Smooth muscle cell (in vitro differentiated cells): ENCODE results near the gene MYLK2. TPM values are rescaled to one million over a fixed set of nuclear protein-coding genes. Genes with fewer than 3 reads are reported as not detected.

ENCODE experiments used
- DNase-seq: peaks from one replicate; lab custom pipeline; 2025; ENCODE audit not compliant: unreplicated experiment; lab: John Stamatoyannopoulos, UW
- H2AFZ ChIP-seq: fragments of 200-600 bp; sonication (generic); 2 replicates; pipeline ENCODE4 v1.6.0; 2016; ENCODE audit warnings: antibody characterized with exemption, low read depth, mild to moderate bottlenecking
- H3F3A ChIP-seq: fragments of 200-600 bp; sonication (generic); 2 replicates; pipeline ENCODE4 v1.6.0; 2017; ENCODE audit warnings: antibody characterized with exemption, low read depth
- H3K27ac ChIP-seq: fragments of 200-600 bp; sonication (generic); 2 replicates; pipeline ENCODE4 v1.5.1; 2016; ENCODE audit warnings: low read depth, mild to moderate bottlenecking
- H3K27me3 ChIP-seq: fragments of 200-600 bp; sonication (generic); 2 replicates; pipeline ENCODE4 v1.6.1; 2016; ENCODE audit warnings: low read depth, mild to moderate bottlenecking
- H3K36me3 ChIP-seq: fragments of 200-600 bp; sonication (generic); 2 replicates; pipeline ENCODE4 v1.5.1; 2016; ENCODE audit warnings: low read depth
- H3K4me1 ChIP-seq: fragments of 200-600 bp; sonication (generic); 2 replicates; pipeline ENCODE4 v1.5.1; 2016; ENCODE audit warnings: low read depth
- H3K4me2 ChIP-seq: fragments of 200-600 bp; sonication (generic); 2 replicates; pipeline ENCODE4 v1.6.0; 2016; ENCODE audit warnings: mild to moderate bottlenecking
- H3K4me3 ChIP-seq: fragments of 200-600 bp; sonication (generic); 2 replicates; pipeline ENCODE4 v1.5.1; 2016; ENCODE audit warnings: mild to moderate bottlenecking
- H3K79me2 ChIP-seq: fragments of 200-600 bp; sonication (generic); 2 replicates; pipeline ENCODE4 v1.6.0; 2016; ENCODE audit warnings: low read depth, mild to moderate bottlenecking
- H3K9ac ChIP-seq: fragments of 200-600 bp; sonication (generic); 2 replicates; pipeline ENCODE4 v1.6.0; 2016; ENCODE audit warnings: low read depth
- H3K9me3 ChIP-seq: fragments of 200-600 bp; sonication (generic); replicated peaks from 2 replicates; pipeline ENCODE4 v1.5.1; 2016; ENCODE audit warnings: low read depth
- H4K20me1 ChIP-seq: fragments of 200-600 bp; sonication (generic); 2 replicates; pipeline ENCODE4 v1.6.0; 2016; ENCODE audit warnings: low read depth
- WGBS: methylation state at CpG from one replicate; pipeline ENCODE4 v1.1.7; 2016; ENCODE audit warnings: low lambda C conversion rate; 5-methylcytosine and 5-hydroxymethylcytosine counted together
- polyA plus RNA-seq: library from polyadenylated mRNA; unstranded; fragments of >200 nt; fragmentation: Nextera tagmentation; extraction: Ambion mirVana; gene quantifications from 2 replicates; pipeline ENCODE4 v1.2.1, GENCODE V29; 2016
- total RNA-seq: library from RNA; depleted of rRNA; stranded (reverse); fragments of >200 nt; gene quantifications from 2 replicates; pipeline ENCODE4 v1.2.3, GENCODE V29; 2014
- TF ChIP-seq, protein P1 (sequence below): fragments of 200-600 bp; sonication (generic); IDR thresholded peaks from 2 replicates; pipeline ENCODE4 v1.5.1; 2017; ENCODE audit warnings: borderline replicate concordance, mild to moderate bottlenecking, antibody characterized with exemption; ENCODE audit not compliant: insufficient read depth, poor library complexity, severe bottlenecking

The MYLK2 gene
- total and polyA plus RNA-seq, 2 experiments from 2014 or later, result 0.09 to 0.22 TPM

DNA sequence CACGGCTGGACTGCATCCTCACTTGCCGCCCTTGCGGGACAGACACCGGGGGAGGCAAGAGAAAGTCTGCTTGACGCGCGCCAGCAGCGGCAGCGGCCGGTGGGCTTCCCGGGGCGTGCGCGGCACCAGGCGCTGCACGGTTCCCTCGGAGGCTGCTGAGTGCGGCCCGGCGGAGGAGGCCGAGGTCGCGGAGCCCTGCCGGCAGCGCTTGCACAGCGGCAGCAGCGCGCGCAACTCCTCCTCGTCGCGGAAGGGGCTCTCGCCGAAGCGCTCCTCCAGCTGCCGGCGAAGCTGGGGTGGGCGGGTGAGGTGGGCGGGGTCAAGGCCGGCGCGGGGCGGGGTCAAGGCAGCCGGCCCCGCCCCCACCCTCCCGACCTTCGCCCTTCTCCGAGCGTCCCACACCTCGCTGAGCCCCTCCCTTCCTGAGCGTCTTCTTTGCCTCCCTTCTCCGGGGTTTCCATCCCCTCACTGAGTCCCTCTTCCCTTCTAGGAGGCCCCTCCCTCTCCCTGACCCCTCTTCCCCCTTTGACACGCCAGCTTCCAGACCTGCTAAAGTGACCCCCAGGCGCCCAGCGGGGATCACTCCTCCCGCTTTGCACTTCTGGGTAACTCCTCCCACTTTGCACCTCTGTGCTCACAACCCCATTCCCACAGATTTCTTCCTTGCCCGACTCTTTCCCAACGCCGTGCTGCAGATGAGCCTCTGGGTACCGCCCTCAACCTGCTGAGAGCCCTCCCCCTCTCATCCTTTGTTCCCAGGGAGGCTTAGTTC, 42.4 kb downstream of the MYLK2 start:
- Histone ChIP-seq H3K36me3 (no peaks in the 10 kb centered on the region), H2AFZ (peak overlapping the region; percentile 98), H3K27ac (no peak overlapping the region), H3K9ac (peak overlapping the region; percentile 20), H3K4me2 (peak overlapping the region; percentile 100), H4K20me1 (no peaks in the 10 kb centered on the region), H3K27me3 (peaks cover 22% of the 10 kb centered on the region), H3K4me1 (peaks cover 12% of the 10 kb centered on the region), H3K79me2 (no peaks in the 10 kb centered on the region), H3F3A (no peaks in the 10 kb centered on the region), H3K9me3 (no peaks in the 10 kb centered on the region), H3K4me3 (peak overlapping the region; percentile 81)
- 4% methylated on average over 48 of the region's 60 CpGs for WGBS
- no peak for DNase-seq
- TF ChIP-seq, protein P1, sequence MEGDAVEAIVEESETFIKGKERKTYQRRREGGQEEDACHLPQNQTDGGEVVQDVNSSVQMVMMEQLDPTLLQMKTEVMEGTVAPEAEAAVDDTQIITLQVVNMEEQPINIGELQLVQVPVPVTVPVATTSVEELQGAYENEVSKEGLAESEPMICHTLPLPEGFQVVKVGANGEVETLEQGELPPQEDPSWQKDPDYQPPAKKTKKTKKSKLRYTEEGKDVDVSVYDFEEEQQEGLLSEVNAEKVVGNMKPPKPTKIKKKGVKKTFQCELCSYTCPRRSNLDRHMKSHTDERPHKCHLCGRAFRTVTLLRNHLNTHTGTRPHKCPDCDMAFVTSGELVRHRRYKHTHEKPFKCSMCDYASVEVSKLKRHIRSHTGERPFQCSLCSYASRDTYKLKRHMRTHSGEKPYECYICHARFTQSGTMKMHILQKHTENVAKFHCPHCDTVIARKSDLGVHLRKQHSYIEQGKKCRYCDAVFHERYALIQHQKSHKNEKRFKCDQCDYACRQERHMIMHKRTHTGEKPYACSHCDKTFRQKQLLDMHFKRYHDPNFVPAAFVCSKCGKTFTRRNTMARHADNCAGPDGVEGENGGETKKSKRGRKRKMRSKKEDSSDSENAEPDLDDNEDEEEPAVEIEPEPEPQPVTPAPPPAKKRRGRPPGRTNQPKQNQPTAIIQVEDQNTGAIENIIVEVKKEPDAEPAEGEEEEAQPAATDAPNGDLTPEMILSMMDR, result peak; percentile 2

DNA sequence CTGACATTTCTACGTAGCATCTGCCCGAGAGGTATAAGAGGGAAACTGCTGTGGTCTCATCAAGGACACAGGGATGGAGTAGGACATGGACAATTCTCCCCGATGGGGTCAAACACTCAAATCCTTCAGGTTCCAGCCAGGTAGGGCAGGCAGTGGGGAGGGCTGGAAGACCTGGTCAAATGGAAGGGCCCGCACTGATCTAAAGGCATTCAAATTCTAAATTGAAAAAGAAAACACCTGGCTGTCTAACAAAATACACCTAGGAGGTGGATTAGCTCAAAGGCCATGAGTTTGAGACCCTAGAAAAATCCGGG, 43.0 kb downstream of the MYLK2 start:
- H3K36me3 ChIP-seq, result no peaks in the 10 kb centered on the region
- 51% methylated on average over 5 of the region's 5 CpGs for WGBS
- no peaks in the 10 kb centered on the region for H3K9me3 ChIP-seq
- no peaks in the 10 kb centered on the region for H3K79me2 ChIP-seq
- no peaks in the 10 kb centered on the region for H4K20me1 ChIP-seq
- TF ChIP-seq, protein P1, result no peak
- H3K4me3 ChIP-seq, result peak overlapping the region; percentile 81
- no peak for DNase-seq
- no peak overlapping the region for H3K27ac ChIP-seq
- peak overlapping the region; percentile 100 for H3K4me2 ChIP-seq
- H3K27me3 ChIP-seq, result peaks cover 16% of the 10 kb centered on the region
- no peak overlapping the region for H2AFZ ChIP-seq
- no peaks in the 10 kb centered on the region for H3F3A ChIP-seq
- H3K4me1 ChIP-seq, result peaks cover 12% of the 10 kb centered on the region
- no peak overlapping the region for H3K9ac ChIP-seq

DNA sequence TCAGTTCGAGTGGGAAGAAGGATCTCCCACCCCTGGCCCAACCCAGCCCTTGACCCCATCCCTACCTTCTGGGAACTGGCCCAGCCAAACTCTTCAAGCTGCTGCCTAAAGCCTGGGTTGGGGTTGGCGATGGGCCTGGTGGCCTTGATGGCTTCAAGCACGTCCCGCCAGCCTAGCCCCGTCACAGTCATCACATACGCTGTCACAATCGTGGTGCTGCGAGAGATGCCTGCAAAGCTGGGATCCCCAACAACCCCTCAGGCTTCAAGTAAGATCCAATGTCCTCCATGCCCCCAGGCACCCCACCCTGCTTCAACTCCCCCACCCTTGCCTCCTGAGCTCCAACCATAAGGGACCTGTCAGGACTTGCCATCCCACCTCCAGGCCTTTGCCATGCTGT, 43.4 kb downstream of the MYLK2 start:
- H3K4me3 ChIP-seq, result no peak overlapping the region
- H3K4me2 ChIP-seq, result no peak overlapping the region
- no peak overlapping the region for H3K27ac ChIP-seq
- no peaks in the 10 kb centered on the region for H3F3A ChIP-seq
- no peak overlapping the region for H2AFZ ChIP-seq
- no peaks in the 10 kb centered on the region for H4K20me1 ChIP-seq
- H3K36me3 ChIP-seq, result no peaks in the 10 kb centered on the region
- no peak overlapping the region for H3K9ac ChIP-seq
- H3K79me2 ChIP-seq, result no peaks in the 10 kb centered on the region
- no peak for DNase-seq
- H3K4me1 ChIP-seq, result peaks cover 12% of the 10 kb centered on the region
- TF ChIP-seq, protein P1, result no peak
- no peaks in the 10 kb centered on the region for H3K9me3 ChIP-seq
- H3K27me3 ChIP-seq, result peaks cover 13% of the 10 kb centered on the region
- WGBS, result 88% methylated on average over 8 of the region's 8 CpGs
